Hematopoietic multipotent progenitor cell treated with erythropoietin and hydrocortisone succinate and interleukin-3 and kit ligand, for 8 days (in vitro differentiated cells): Measurements from ENCODE around the gene CCDC154.
"Not testable (repeated sequence)": the region's sequence is repeated elsewhere in the genome, so short reads cannot be mapped to it uniquely, and the experiment has no call there.

ENCODE experiments used
- DNase-seq: peaks from one replicate; pipeline ENCODE4 v3.0.0-alpha.2; 2015

Gene CCDC154

DNA sequence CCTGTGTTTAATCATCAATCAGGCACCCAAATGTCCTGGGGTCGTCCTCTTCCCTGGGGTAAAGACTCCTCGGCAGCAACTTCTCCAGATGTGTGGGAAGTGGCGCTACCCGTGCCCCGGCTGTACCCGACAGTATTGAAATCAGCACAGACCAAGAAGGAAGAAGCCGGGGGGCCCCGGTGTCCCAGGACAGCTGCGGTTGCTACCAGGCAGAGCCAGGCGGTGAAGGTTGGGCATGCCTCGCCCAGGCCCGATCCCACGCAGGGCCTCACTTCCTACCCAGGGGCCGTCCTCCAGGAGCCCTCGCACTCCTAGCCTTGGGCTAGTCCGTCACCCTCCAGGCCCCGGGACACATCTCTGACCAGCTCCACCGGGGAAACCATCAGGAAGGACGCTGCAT is 9.0 kb upstream of the CCDC154 start:
- DNase-seq: no peak

- DNase-seq: no peak
Measured at GRCh38 chr16:1452530-1452929, 8.2 kb upstream of the CCDC154 start.

- DNase-seq: no peak
Measured at GRCh38 chr16:1451702-1452392, 7.5 kb upstream of the CCDC154 start.

DNA sequence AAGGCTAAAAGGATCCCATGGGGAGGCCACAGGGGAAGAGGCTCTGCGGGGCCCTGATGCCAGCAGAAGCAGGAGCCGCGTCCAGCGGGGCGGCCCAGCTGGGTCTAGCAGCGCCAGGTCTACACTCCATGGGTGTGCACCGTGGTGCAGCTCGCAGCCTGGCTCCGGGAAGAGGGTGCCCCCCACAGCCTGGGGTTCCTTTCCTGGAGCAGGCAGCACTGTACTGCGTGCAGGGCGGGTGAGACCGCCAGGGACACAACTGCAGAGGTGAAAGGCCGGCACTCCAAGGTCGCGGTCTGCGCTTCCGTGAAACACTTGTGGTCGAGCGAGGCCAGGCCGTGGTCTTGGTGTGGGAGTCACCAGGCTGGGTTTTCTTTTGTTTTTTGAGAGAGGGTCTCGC is 6.5 kb upstream of the CCDC154 start:
- no peak for DNase-seq

DNA sequence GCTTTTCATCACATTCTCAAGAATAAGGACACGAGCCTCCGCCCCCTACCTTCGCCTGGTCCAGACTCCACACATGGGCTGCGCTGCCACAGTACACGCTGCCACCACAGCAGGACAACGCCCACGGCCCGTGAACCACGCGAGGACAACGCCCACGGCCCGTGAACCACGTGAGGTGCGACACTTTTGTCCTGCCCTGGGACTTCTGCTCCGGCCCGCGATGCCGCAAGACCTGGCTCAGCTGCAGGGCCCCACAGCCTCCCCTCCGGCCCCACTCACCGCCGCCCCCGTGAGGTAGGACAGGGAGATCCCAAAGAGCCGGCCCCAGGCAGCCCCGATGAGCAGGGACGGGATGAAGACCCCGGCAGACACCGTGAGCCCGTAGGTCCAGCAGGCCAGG is 5.9 kb upstream of the CCDC154 start:
- no peak for DNase-seq

DNA sequence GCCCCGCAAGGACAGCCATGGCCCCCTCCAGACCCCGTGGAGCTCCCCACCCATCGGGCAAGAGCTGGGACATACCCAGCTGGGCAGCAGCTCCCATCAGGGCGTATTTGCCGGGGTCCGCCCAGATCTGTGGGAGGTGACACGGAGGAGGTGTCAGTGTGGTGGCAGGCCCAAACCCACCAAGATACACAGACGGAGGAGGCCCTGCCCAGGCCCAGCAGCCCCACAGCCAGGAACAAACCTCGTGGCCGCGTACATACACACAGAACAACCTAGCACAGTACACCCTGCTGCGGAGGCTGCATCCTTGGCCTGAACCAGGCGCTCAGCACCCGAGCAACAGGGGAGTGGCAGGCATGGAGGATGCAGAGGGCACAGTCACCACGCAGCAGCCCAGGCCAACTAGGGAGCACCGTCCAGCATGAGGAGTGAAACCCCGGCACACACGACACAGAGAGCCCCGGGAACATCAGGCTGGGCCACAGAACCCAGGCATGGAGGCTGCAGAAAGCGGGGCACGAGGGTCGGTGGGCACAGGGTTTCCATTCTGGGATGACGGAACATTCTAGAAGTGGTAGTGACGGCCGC is 4.9 kb upstream of the CCDC154 start:
- no peak for DNase-seq

GRCh38 chr16:1448536-1449116 is 4.3 kb upstream of the CCDC154 start:
- DNase-seq: no peak

DNA sequence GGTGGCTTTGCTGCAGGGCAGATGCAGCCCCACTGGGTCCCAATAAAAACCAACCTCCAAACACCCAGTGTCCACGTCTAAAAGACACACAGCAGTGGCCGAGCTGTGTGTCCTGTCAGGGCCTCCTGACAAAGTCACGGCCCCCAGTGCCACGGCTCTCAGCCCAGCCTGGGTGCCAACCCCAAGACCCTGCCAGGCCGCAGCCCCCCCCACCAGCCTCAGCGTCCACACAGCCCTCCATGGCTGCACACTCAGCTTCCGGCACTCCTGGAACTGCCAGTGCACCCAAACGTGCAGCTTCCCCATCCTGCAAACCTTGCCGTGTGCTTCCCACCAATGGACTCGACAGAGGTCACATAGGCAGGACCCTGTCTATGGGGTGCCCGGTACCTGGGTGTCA is 3.6 kb upstream of the CCDC154 start:
- no peak for DNase-seq

GRCh38 chr16:1446296-1447080 is 2.1 kb upstream of the CCDC154 start:
- DNase-seq: no peak

GRCh38 chr16:1445518-1446203 is 1.3 kb upstream of the CCDC154 start:
- DNase-seq: no peak

- DNase-seq: no peak
Measured at GRCh38 chr16:1444730-1445517, 568 bp upstream of the CCDC154 start.

DNA sequence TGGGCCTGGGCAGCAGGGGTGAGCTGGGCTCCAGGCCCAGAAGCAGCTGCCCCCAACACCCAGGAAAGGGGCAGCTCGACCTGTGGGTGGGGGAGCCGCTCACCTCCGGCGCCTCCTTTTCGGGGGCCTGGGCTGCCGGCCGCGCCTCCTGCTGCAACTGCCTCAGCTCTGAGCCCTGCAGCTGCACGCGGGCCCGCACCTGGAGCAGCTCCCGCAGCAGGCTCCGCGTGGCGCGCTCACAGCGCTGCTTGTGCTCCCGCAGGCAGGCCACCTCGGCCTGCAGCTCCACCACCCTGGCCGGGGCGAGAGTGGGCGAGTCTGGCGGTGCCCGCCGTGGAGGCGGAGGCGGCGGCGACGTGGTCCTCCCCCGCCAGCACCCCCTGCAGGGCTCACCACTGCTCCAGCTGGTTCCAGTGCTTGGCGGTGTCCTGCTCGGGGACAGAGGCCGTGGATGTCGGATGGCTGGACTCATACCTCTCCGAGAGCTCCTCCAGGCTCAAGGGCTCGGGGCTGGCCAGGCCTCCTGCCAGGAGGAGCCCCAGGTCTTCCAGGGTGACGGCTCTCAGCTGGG is 868 bp downstream of the CCDC154 start:
- no peak for DNase-seq

GRCh38 chr16:1442697-1443096 is 1.7 kb downstream of the CCDC154 start:
- DNase-seq: no peak

DNA sequence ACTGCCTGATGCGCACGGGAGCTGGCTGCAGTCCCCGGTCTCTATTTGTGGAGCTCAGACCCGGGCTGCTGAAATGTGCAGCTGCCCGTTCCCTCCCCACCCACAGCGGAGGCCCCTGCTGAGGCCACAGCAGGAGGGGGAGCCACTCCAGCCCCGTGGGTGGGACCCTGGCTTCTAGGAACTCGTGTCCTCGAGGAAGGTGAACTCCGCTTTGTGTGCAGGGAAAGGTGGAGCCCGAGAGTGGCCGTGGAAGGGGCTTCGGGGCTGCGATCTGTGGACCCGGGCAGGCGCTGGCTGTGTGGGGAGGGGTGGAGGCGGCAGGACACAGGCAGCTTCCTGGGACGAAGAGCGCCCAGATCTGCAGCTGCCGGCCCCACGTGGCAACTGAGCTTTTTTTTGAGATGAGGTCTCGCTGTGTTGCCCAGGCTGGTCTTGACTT is 2.9 kb downstream of the CCDC154 start:
- DNase-seq: no peak

DNA sequence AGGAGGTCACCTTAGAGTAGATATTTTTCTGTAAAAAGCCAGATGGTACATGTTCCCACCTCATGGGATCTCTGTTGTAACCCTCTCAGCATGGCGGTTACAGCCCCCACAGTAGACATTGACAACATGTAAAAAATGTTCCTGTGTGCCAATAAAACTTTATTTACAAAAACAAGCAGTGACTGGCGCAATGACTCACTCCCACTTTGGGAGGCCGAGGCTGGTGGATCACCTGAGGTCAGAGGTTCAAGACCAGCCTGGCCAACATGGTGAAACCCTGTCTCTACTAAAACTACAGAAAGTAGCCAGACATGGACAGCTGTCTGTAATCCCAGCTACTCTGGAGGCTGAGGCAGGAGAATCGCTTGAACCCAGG is 4.7 kb downstream of the CCDC154 start:
- not testable (repeated sequence) for DNase-seq

- DNase-seq: no peak
Measured at GRCh38 chr16:1439058-1439698, 5.2 kb downstream of the CCDC154 start.

GRCh38 chr16:1438229-1439057 is 5.9 kb downstream of the CCDC154 start:
- DNase-seq: no peak

- no peak for DNase-seq
Measured at GRCh38 chr16:1437606-1438005, 6.8 kb downstream of the CCDC154 start.

GRCh38 chr16:1436731-1437355 is 7.5 kb downstream of the CCDC154 start:
- DNase-seq: no peak
